ENCODE results near the gene ALAD. TPM values are rescaled to one million over a fixed set of nuclear protein-coding genes. Genes with fewer than 3 reads are reported as not detected.
A peak's percentile ranks its signal among the peaks of the same experiment; 100 is the strongest.

ALAD gene
- total and polyA plus RNA-seq, 9 of the 15 experiments (the other 6 are each of a cell fraction or from before 2014, with no cell fraction given): 1.3 to 12.7 (median 6.8) TPM

DNA sequence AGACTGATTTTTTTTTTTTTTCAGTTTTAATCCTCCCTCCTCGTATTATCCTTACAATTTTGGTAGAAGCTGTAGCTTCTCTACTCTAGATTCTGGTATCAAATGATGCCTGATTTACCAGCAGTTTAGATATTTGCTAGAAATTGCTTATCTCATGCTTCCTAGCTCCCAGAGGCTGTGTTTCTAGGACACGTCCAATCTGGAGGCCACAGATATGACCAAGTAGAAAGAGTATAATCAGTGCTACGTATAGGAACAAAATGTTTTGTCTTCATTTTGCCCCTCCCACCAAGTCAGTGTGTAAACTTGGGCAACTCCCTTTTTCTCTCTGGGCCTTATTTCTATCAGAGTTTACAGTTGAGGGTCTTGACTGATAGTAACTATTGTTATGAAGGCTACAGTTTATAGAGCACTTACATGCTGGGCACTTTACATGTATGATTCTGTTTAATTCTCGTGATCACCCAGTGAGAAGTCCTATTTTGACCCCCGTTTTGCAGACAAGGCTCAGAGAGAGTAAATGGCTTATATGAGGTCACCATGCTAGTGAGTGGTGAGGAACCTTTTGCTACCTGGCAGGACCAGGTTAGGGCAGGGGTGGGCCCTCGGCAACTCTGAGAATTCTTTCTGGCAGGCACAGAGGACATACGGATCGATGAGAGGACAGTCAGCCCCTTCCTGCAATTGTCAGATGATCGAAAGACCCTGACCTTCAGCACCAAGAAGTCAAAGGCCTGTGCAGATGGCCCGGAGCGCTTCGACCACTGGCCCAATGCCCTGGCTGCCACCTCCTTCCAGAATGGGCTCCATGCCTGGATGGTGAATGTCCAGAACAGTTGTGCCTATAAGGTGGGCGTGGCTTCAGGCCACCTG lies 31.9 kb downstream of the ALAD start (continued):
- no peak for TF ChIP-seq NR2C2 (CRISPR knock-in tag; IDR thresholded peaks at IDR 0.05)
- TF ChIP-seq NR2C2 (tag; IDR thresholded peaks at IDR 0.05): no peak
- no peak for TF ChIP-seq ZNF586 (CRISPR knock-in tag; conservative IDR thresholded peaks at IDR 0.05)
- TF ChIP-seq NBN (IDR thresholded peaks at IDR 0.05; ENCODE audit: low read depth): peak; percentile 73
- TF ChIP-seq, protein P1, sequence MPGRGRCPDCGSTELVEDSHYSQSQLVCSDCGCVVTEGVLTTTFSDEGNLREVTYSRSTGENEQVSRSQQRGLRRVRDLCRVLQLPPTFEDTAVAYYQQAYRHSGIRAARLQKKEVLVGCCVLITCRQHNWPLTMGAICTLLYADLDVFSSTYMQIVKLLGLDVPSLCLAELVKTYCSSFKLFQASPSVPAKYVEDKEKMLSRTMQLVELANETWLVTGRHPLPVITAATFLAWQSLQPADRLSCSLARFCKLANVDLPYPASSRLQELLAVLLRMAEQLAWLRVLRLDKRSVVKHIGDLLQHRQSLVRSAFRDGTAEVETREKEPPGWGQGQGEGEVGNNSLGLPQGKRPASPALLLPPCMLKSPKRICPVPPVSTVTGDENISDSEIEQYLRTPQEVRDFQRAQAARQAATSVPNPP (IDR thresholded peaks at IDR 0.05; ENCODE audit: borderline replicate concordance, insufficient read depth, insufficient read length): no peak
- TF ChIP-seq NR4A1 (CRISPR knock-in tag; IDR thresholded peaks at IDR 0.05): no peak
- peak; percentile 67 for TF ChIP-seq NR4A1 (tag; IDR thresholded peaks at IDR 0.05)
- TF ChIP-seq RBM34 (IDR thresholded peaks at IDR 0.05; ENCODE audit: borderline replicate concordance, insufficient read depth, low read length): no peak
- TF ChIP-seq, protein P2, sequence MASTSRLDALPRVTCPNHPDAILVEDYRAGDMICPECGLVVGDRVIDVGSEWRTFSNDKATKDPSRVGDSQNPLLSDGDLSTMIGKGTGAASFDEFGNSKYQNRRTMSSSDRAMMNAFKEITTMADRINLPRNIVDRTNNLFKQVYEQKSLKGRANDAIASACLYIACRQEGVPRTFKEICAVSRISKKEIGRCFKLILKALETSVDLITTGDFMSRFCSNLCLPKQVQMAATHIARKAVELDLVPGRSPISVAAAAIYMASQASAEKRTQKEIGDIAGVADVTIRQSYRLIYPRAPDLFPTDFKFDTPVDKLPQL (IDR thresholded peaks at IDR 0.05; ENCODE audit: extremely low read depth, insufficient read length): no peak
- TF ChIP-seq, protein P3, sequence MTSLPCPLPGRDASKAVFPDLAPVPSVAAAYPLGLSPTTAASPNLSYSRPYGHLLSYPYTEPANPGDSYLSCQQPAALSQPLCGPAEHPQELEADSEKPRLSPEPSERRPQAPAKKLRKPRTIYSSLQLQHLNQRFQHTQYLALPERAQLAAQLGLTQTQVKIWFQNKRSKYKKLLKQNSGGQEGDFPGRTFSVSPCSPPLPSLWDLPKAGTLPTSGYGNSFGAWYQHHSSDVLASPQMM (CRISPR knock-in tag; IDR thresholded peaks at IDR 0.05): no peak
- TF ChIP-seq TRIM28 (IDR thresholded peaks at IDR 0.05): no peak
- TF ChIP-seq, protein P4, sequence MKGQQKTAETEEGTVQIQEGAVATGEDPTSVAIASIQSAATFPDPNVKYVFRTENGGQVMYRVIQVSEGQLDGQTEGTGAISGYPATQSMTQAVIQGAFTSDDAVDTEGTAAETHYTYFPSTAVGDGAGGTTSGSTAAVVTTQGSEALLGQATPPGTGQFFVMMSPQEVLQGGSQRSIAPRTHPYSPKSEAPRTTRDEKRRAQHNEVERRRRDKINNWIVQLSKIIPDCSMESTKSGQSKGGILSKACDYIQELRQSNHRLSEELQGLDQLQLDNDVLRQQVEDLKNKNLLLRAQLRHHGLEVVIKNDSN (CRISPR knock-in tag; IDR thresholded peaks at IDR 0.05): no peak
- TF ChIP-seq ZNF146 (CRISPR knock-in tag; IDR thresholded peaks at IDR 0.05; ENCODE audit: unreplicated experiment): no peak
- TF ChIP-seq ZNF79 (CRISPR knock-in tag; IDR thresholded peaks at IDR 0.05; ENCODE audit: low read depth): no peak
- peak; percentile 97 for TF ChIP-seq TCF3 (CRISPR knock-in tag; IDR thresholded peaks at IDR 0.05)
- TF ChIP-seq, protein P5, sequence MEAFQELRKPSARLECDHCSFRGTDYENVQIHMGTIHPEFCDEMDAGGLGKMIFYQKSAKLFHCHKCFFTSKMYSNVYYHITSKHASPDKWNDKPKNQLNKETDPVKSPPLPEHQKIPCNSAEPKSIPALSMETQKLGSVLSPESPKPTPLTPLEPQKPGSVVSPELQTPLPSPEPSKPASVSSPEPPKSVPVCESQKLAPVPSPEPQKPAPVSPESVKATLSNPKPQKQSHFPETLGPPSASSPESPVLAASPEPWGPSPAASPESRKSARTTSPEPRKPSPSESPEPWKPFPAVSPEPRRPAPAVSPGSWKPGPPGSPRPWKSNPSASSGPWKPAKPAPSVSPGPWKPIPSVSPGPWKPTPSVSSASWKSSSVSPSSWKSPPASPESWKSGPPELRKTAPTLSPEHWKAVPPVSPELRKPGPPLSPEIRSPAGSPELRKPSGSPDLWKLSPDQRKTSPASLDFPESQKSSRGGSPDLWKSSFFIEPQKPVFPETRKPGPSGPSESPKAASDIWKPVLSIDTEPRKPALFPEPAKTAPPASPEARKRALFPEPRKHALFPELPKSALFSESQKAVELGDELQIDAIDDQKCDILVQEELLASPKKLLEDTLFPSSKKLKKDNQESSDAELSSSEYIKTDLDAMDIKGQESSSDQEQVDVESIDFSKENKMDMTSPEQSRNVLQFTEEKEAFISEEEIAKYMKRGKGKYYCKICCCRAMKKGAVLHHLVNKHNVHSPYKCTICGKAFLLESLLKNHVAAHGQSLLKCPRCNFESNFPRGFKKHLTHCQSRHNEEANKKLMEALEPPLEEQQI (IDR thresholded peaks at IDR 0.05): peak; percentile 84; the same call in 1 of the 2 replicates
- TF ChIP-seq, protein P6, sequence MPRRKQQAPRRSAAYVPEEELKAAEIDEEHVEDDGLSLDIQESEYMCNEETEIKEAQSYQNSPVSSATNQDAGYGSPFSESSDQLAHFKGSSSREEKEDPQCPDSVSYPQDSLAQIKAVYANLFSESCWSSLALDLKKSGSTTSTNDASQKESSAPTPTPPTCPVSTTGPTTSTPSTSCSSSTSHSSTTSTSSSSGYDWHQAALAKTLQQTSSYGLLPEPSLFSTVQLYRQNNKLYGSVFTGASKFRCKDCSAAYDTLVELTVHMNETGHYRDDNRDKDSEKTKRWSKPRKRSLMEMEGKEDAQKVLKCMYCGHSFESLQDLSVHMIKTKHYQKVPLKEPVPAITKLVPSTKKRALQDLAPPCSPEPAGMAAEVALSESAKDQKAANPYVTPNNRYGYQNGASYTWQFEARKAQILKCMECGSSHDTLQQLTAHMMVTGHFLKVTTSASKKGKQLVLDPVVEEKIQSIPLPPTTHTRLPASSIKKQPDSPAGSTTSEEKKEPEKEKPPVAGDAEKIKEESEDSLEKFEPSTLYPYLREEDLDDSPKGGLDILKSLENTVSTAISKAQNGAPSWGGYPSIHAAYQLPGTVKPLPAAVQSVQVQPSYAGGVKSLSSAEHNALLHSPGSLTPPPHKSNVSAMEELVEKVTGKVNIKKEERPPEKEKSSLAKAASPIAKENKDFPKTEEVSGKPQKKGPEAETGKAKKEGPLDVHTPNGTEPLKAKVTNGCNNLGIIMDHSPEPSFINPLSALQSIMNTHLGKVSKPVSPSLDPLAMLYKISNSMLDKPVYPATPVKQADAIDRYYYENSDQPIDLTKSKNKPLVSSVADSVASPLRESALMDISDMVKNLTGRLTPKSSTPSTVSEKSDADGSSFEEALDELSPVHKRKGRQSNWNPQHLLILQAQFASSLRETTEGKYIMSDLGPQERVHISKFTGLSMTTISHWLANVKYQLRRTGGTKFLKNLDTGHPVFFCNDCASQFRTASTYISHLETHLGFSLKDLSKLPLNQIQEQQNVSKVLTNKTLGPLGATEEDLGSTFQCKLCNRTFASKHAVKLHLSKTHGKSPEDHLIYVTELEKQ (CRISPR knock-in tag; IDR thresholded peaks at IDR 0.05): no peak
- no peak for TF ChIP-seq ILF3 (IDR thresholded peaks at IDR 0.05; ENCODE audit: borderline replicate concordance)
- no peak for TF ChIP-seq MECOM (CRISPR knock-in tag; IDR thresholded peaks at IDR 0.05)
